Activated T-helper 1 cell treated with Interleukin-2 at 50 U/mL for 16 hours (primary cell): ENCODE measurements around the gene COL4A1.
"Not testable (repeated sequence)": the region's sequence is repeated elsewhere in the genome, so short reads cannot be mapped to it uniquely, and the experiment has no call there.

Experiments used
- DNase-seq: peaks from one replicate; pipeline ENCODE4 v3.0.0-alpha.2; 2020; ENCODE audit warnings: low read depth

The COL4A1 gene

DNA sequence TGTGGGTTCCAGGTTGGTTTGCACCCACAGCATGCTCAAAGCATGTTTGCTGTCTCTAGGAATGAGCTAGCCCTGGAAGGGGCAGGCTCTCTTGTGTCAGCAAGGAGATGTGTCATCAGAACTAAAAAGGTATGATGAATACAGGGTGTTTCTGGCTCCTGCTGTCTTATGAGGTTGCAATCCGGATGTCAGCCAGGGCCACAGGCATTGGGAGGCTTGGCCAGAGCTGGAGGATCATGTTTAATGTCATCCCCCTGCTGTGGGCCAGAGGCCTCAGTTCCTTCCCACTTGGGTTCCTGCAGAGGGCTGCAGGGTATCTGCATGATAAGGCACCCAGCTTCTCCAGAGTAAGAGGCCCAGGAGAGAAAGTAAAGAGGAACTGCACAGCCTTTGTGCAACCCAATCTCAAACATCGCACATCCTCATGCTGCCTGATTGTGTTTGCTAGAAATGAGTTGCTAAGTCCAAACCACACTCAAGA is 193.6 kb downstream of the COL4A1 start:
- DNase-seq = no peak

- not testable (repeated sequence) for DNase-seq
These were observed 194.6 kb downstream of the COL4A1 start for GRCh38 chr13:110112379-110112778.

GRCh38 chr13:110110783-110111182 is 196.2 kb downstream of the COL4A1 start:
- DNase-seq = no peak

DNA sequence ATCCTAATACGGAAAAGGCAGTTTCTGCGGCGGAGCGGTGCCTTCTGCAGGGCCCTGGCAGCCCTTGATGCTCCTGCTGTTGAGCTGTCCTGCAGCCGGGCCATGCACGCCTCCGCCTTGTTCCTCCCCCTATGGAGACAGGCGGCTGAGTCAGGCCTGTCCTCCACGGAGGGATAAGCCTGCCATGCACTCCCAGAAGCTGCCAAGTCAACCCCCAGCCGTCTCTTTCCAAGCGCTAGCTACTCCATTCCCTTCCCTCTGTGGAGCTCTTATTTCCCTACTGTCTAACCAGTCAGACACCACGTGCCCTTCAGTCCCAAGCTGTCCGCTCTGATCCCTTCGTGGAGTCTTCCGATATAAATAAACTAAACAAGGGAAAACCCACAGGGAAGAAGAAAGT is 197.0 kb downstream of the COL4A1 start:
- DNase-seq = no peak

DNA sequence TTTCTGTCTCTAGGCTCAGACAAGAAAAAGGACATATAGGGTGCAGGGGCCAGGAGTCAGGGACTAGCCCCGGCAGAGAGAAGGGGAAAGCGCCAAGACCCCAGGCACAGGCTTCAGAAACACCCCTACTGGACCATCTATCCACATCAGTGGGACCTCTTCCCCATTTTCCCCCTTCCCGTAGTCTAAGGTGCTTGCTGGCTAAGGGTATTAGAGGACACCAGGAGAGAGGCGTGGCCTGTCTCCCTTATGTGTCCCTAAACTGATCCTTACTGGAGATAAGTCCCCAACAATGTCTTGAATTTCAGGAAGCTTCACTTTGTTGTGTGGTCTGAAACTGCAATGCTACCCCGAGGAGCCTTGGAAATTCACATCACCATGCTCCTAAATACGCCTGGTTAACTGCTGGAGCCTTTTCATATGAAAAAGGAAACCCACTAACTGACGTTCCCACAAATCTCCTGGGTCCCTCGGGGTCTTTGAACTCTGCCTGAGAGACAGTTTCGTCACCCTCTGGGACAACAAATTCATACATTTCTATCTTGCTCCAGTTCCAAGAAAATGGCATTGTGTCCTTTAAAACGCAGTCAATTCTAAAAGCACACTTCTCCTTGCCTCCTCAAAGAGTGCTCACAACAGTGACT is 197.7 kb downstream of the COL4A1 start:
- no peak for DNase-seq

- DNase-seq = no peak
These were observed 198.4 kb downstream of the COL4A1 start for GRCh38 chr13:110108348-110109139.

- DNase-seq = no peak
These were observed 199.2 kb downstream of the COL4A1 start for GRCh38 chr13:110107568-110108347.

DNA sequence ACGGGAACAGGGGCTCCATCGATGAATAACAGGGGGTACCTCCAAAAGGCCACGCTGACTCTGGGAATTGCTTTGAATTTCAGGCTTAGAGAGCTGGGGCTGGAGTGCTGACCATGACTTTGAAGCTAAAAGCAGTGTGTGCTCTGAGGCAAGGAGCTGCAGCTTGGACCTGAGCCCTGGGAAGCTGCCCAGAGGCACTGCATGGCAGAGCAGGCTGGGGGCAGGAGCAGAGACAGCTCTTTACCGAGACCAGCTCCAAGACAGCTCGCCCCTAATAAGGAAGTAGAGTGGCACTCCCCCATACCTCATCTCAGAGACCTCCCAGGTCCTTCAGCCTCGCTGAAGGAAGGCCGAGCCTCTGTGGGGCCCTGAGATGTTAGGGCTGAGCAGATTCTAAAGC is 200.2 kb downstream of the COL4A1 start:
- DNase-seq = no peak

GRCh38 chr13:110105136-110105535 is 201.8 kb downstream of the COL4A1 start:
- no peak for DNase-seq

DNA sequence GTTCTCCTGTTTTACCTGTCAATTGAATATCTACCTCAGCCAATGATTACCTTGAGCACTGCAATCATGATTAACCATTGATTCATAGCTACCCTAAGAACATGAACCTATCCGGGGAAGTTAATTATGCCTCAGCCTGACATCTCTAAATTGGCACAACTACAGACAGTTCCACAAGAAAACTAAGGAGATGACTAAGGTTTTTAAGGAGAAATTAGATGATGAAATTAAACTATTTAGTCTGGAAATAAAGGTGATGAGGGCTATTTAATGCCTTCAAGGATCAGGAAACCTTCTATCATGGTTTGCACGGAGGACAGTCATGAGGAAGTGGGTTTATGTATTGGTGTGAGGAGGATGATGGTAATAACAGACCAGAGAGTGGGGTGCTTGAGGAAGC is 203.4 kb downstream of the COL4A1 start:
- DNase-seq = no peak

GRCh38 chr13:110103026-110103425 is 203.9 kb downstream of the COL4A1 start:
- no peak for DNase-seq

GRCh38 chr13:110102053-110102452 is 204.9 kb downstream of the COL4A1 start:
- DNase-seq = no peak

- DNase-seq = no peak
These were observed 207.0 kb downstream of the COL4A1 start for GRCh38 chr13:110099922-110100321.
